ENCODE results near the gene DYNC1H1. TPM values are rescaled to one million over a fixed set of nuclear protein-coding genes. Genes with fewer than 3 reads are reported as not detected.

Gene DYNC1H1
- total and polyA plus RNA-seq, 2 of the 13 experiments (the other 11 are each of a cell fraction or from before 2014, with no cell fraction given), result 74.4 to 239 TPM

DNA sequence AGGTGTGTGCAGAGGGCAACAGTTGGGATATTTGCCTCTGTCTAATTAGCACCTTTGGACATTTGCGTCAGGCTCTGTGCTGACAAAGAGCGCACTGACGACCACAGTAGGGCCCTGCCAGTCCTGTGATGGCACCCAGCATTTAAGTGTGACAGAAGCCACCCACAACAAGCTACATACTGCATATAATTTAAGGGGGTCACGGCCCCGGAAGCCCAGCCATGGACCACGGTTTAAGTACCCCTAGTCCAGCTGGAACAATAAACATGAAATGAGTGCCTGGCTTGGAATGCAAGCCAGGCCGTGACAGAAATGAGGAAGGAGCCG is 16.8 kb upstream of the DYNC1H1 start (continued):
- TF ChIP-seq ZNF580 (CRISPR knock-in tag; IDR thresholded peaks at IDR 0.05; ENCODE audit: borderline replicate concordance, low read depth) (no peak), ZNF234 (CRISPR knock-in tag; conservative IDR thresholded peaks at IDR 0.05) (0 out of 2 replicates have a peak, but pooled peaks have one; percentile 9), MEF2D (CRISPR knock-in tag; IDR thresholded peaks at IDR 0.05) (no peak), ZNF33B (CRISPR knock-in tag; IDR thresholded peaks at IDR 0.05) (peak; percentile 78; the same call in 1 of the 2 replicates), TRAFD1 (CRISPR knock-in tag; IDR thresholded peaks at IDR 0.05; ENCODE audit: borderline replicate concordance) (peak; percentile 70; the same call in 1 of the 2 replicates), ZNF776 (CRISPR knock-in tag; IDR thresholded peaks at IDR 0.05) (no peak), ZNF253 (CRISPR knock-in tag; IDR thresholded peaks at IDR 0.05; ENCODE audit: borderline replicate concordance) (0 out of 2 replicates have a peak, but pooled peaks have one; percentile 66), ZNF781 (CRISPR knock-in tag; IDR thresholded peaks at IDR 0.05; ENCODE audit: borderline replicate concordance, not compliant biosample characterization) (peak; percentile 67), MLLT10 (CRISPR knock-in tag; IDR thresholded peaks at IDR 0.05) (0 out of 2 replicates have a peak, but pooled peaks have one; percentile 15), ZNF251 (CRISPR knock-in tag; IDR thresholded peaks at IDR 0.05) (no peak), ZNF296 (CRISPR knock-in tag; conservative IDR thresholded peaks at IDR 0.05) (0 out of 2 replicates have a peak, but pooled peaks have one; percentile 65), ZNF556 (CRISPR knock-in tag; IDR thresholded peaks at IDR 0.05; ENCODE audit: borderline replicate concordance) (no peak), ZFP36L1 (CRISPR knock-in tag; IDR thresholded peaks at IDR 0.05) (peak; percentile 37; the same call in 1 of the 2 replicates), ZNF256 (CRISPR knock-in tag; conservative IDR thresholded peaks at IDR 0.05) (0 out of 2 replicates have a peak, but pooled peaks have one; percentile 36), ZC3H4 (CRISPR knock-in tag; IDR thresholded peaks at IDR 0.05; ENCODE audit: borderline replicate concordance) (0 out of 2 replicates have a peak, but pooled peaks have one; percentile 84), SATB2 (CRISPR knock-in tag; IDR thresholded peaks at IDR 0.05) (0 out of 2 replicates have a peak, but pooled peaks have one; percentile 47), ARNTL (CRISPR knock-in tag; IDR thresholded peaks at IDR 0.05) (no peak), ZNF784 (CRISPR knock-in tag; IDR thresholded peaks at IDR 0.05; ENCODE audit: borderline replicate concordance) (peak; percentile 35; the same call in 1 of the 2 replicates), ZNF136 (CRISPR knock-in tag; IDR thresholded peaks at IDR 0.05; ENCODE audit: low read depth) (0 out of 2 replicates have a peak, but pooled peaks have one; percentile 68), ZNF337 (CRISPR knock-in tag; IDR thresholded peaks at IDR 0.05; ENCODE audit: borderline replicate concordance, low read depth) (peak; percentile 74; the same call in 1 of the 2 replicates)
